GM15510 (cell line): ENCODE data around the gene SLC2A8.
A peak's percentile ranks its signal among the peaks of the same experiment; 100 is the strongest.

Experiments
- POLR2A ChIP-seq: IDR thresholded peaks from 3 replicates; pipeline ENCODE4 v1.6.1; 2011; ENCODE audit warnings: borderline replicate concordance; ENCODE audit not compliant: insufficient read length; ENCODE audit errors: extremely low read depth

Gene SLC2A8

GRCh38 chr9:127390563-127390962 lies 6.4 kb upstream of the SLC2A8 start:
- TF ChIP-seq POLR2A = no peak

- no peak for TF ChIP-seq POLR2A
These were observed 4.8 kb upstream of the SLC2A8 start for GRCh38 chr9:127392166-127392565.

GRCh38 chr9:127392976-127393375 lies 4.0 kb upstream of the SLC2A8 start:
- no peak for TF ChIP-seq POLR2A

DNA sequence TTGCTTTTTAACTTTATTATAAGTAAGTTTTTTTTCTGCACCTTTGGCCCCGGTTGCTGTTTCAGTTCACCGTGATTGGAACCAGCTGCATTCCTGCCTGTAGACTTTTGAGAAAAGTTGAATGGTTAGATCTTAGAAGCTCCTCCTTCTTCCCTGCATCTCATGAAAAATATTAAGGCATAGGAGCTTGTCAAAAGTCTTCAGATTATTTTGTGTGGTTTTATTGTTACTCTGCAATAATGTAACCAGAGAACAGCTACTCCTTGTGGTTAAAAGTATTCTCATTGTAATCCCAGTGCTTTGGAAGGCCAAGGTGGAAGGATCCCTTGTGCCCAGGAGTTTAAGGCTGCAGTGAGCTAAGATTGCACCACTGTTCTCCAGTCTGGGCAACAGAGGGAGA lies 3.3 kb upstream of the SLC2A8 start:
- TF ChIP-seq POLR2A = no peak

DNA sequence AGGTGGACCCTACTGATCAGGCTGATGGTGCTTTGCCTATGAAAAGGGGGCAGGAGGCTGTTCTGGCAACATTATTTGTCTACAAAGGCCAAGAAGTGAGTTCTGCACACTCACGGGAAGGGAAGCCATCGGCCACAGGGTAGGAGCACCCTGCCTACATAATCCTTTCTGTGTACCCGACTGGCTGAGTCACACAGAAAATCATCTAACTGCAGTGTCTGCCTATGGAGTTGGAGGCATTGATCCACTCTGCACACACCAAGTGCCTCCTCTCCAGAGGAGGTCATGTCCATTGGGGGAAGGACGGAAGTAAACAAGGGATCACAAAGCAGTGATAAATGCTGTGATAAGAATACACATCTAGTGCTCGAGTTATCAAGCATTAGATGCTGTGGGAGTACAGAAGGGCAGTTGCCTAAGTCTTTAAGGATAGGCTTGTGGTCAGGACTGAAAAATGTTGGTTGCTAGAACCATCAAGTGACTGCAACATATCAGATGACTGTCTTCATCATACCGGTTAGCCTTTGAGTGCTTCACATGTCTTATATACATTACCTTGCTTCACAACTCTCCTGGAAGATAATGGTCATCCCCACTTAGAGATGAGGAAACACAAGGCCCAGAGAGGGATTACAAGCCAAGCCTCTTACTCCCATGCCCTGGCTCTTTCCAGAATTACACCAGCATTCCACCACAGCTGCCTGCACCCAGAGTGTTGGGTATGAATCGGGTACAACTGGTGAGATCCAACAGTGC lies 1.3 kb upstream of the SLC2A8 start:
- TF ChIP-seq POLR2A = no peak

DNA sequence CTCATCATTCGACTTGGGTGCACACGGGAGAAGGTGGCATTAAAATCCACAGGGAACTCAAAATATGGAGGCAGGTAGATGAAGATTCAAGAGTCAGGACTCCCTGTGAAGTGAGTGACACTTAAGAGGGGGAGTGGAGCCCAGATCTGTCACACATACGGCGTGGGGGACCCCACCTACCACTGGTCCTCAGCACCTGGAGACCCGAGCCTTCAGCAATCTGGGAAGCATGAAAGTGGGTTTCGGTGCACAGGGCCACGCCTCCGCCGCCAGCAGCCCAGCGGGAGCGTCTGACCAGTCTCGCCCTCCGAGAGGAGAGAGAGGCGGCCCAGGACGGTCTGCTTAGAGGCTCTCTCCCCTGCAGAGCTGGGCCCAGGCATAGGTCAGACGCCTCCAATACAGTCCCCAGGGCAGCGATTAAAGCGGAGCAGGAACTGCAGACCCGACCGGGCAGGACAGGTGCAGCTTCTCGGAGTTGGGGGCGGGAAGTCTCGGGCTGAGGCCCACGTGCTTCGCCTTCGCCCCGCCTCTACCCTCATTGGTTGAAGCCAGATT lies 639 bp upstream of the SLC2A8 start:
- TF ChIP-seq POLR2A = peak; percentile 57

GRCh38 chr9:127397646-127398274 lies 791 bp downstream of the SLC2A8 start:
- TF ChIP-seq POLR2A = no peak

GRCh38 chr9:127398275-127398647 lies 1.3 kb downstream of the SLC2A8 start:
- no peak for TF ChIP-seq POLR2A

- no peak for TF ChIP-seq POLR2A
These were observed 1.9 kb downstream of the SLC2A8 start for GRCh38 chr9:127398715-127399400.

DNA sequence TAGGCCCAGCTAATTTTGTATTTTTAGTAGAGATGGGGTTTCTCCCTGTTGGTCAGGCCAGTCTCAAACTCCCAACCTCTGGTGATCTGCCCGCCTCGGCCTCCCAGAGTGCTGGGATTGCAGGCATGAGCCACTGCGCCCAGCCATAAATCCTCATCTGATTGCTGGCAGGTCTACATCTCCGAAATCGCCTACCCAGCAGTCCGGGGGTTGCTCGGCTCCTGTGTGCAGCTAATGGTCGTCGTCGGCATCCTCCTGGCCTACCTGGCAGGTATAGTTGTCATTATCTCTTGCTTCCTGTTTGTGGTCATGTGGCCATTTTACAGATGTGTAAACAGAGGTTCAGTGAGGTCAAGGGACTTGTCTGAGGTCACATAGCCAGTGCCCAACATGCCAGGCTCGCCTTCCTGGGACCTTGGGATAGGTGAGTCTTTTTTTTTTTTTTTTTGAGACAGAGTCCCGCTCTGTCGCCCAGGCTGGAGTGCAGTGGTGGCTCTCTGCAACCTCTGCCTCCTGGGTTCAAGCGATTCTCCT lies 2.8 kb downstream of the SLC2A8 start:
- TF ChIP-seq POLR2A = no peak

DNA sequence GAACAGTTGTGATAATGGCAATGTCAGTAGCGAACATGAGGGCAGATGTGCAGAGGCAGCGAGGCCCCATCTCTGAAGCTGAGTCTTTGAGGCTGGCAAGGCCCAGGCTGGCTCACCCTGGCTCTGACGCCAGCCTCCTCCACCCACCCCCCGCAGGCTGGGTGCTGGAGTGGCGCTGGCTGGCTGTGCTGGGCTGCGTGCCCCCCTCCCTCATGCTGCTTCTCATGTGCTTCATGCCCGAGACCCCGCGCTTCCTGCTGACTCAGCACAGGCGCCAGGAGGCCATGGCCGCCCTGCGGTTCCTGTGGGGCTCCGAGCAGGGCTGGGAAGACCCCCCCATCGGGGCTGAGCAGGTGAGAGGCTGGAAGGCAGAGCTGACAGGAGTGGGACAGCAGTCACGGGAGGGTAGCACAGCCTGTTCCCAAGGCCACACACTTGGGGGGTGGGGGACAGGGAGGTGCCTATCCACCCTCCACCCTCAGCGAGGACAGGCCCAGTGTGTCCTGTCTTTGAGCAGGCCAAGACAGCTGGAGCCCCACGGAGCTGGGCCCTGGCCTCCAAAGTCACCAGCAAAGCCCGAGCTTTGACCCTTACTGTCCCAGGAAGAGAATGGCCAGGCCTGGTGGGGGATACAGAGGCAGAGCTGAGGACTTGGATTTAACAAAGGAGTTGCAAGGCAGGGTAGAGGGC lies 5.6 kb downstream of the SLC2A8 start:
- TF ChIP-seq POLR2A = no peak

- TF ChIP-seq POLR2A = no peak
These were observed 6.7 kb downstream of the SLC2A8 start for GRCh38 chr9:127403507-127404192.

DNA sequence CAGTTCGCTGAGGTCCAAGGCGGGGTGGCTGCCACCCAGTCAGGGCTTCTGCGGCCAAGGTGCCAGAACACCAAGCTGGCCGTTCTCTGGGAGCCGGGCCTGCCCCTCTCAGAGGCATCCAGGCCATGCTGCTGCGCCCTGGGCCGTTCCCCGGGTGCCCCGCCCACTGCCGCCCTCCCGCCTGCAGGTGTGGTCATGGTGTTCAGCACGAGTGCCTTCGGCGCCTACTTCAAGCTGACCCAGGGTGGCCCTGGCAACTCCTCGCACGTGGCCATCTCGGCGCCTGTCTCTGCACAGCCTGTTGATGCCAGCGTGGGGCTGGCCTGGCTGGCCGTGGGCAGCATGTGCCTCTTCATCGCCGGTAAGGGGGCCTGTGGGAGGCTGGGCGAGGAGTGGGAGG lies 7.7 kb downstream of the SLC2A8 start:
- TF ChIP-seq POLR2A = no peak
